ENCODE results near the gene ATP4A. TPM values are rescaled to one million over a fixed set of nuclear protein-coding genes. Genes with fewer than 3 reads are reported as not detected.

Gene ATP4A
- total RNA-seq, 1 donor from 2014 or later: not detected

DNA sequence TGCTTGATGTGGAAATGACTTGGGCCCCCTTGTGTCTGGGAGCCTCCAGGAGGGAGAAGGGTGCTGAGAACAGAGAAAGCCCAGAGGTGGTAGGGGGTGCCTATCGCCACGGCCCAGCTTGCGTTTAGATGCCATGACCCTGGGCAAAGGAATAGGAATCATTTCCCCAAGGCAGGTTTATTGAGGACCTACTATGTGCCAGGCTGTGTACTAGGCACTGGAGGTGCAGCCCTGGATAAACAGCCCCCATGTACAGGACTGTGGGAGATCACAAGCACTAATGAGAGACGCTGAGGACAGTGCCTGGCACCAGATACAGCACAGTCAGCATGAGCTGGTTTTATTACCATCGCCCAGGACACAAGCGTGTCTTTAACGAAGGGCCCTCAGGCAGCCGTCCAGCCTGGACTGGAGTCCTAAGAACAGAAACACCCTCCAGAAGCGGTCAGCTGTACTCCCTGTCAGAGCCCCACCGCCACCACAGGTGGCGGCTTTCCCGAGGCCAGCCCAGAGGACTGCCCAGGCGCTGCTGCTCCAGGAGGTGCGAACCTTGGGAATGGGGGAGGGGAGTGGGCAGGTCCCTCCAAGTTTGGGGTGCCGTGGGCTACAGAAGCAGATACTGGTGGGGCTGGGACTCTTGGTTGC lies 13.5 kb downstream of the ATP4A start:
- H3K4me3 Mint-ChIP-seq (ENCODE audit: unreplicated experiment): no peak overlapping the region
- no peaks in the 10 kb centered on the region for H3K27me3 ChIP-seq (ENCODE audit: insufficient read depth, low read length)
- H3K36me3 ChIP-seq (ENCODE audit: insufficient read depth, low read length): no peaks in the 10 kb centered on the region
- peaks cover 21% of the 10 kb centered on the region for H4K20me1 ChIP-seq (ENCODE audit: insufficient read depth, low read length)
- H3K27ac ChIP-seq (ENCODE audit: low read depth, low read length): no peak overlapping the region
- H3K36me3 Mint-ChIP-seq (ENCODE audit: low read depth, unreplicated experiment): peaks cover 15% of the 10 kb centered on the region
- H3K9me3 Mint-ChIP-seq (ENCODE audit: unreplicated experiment): no peaks in the 10 kb centered on the region
- H3K9me3 ChIP-seq (ENCODE audit: insufficient read depth, low read depth, low read length): no peaks in the 10 kb centered on the region
- no peak for FAIRE-seq
- H3K9ac ChIP-seq (ENCODE audit: low read length): no peak overlapping the region
- H3K27ac Mint-ChIP-seq (ENCODE audit: unreplicated experiment): no peak overlapping the region
- no peak overlapping the region for H3K4me2 ChIP-seq (ENCODE audit: low read length)
- H3K79me2 ChIP-seq (ENCODE audit: insufficient read depth, low read length): peaks cover 25% of the 10 kb centered on the region
- peaks cover 24% of the 10 kb centered on the region for H3K27me3 Mint-ChIP-seq (ENCODE audit: low read depth, unreplicated experiment)
- no peak overlapping the region for H3K4me3 ChIP-seq (ENCODE audit: insufficient read depth, low read depth, low read length)
- TF ChIP-seq EZH2 (IDR thresholded peaks at IDR 0.05; ENCODE audit: insufficient read depth, low read length): no peak
- TF ChIP-seq, protein P1, sequence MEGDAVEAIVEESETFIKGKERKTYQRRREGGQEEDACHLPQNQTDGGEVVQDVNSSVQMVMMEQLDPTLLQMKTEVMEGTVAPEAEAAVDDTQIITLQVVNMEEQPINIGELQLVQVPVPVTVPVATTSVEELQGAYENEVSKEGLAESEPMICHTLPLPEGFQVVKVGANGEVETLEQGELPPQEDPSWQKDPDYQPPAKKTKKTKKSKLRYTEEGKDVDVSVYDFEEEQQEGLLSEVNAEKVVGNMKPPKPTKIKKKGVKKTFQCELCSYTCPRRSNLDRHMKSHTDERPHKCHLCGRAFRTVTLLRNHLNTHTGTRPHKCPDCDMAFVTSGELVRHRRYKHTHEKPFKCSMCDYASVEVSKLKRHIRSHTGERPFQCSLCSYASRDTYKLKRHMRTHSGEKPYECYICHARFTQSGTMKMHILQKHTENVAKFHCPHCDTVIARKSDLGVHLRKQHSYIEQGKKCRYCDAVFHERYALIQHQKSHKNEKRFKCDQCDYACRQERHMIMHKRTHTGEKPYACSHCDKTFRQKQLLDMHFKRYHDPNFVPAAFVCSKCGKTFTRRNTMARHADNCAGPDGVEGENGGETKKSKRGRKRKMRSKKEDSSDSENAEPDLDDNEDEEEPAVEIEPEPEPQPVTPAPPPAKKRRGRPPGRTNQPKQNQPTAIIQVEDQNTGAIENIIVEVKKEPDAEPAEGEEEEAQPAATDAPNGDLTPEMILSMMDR (IDR thresholded peaks at IDR 0.05; ENCODE audit: insufficient read depth, low read depth, low read length): no peak
- H2AFZ ChIP-seq (ENCODE audit: low read depth, low read length): no peak overlapping the region
- H3K4me1 ChIP-seq (ENCODE audit: insufficient read depth, low read length): peaks cover 9% of the 10 kb centered on the region
- peaks cover 5% of the 10 kb centered on the region for H3K4me1 Mint-ChIP-seq (ENCODE audit: low read depth, unreplicated experiment)
- DNase-seq (ENCODE audit: low read depth): no peak

DNA sequence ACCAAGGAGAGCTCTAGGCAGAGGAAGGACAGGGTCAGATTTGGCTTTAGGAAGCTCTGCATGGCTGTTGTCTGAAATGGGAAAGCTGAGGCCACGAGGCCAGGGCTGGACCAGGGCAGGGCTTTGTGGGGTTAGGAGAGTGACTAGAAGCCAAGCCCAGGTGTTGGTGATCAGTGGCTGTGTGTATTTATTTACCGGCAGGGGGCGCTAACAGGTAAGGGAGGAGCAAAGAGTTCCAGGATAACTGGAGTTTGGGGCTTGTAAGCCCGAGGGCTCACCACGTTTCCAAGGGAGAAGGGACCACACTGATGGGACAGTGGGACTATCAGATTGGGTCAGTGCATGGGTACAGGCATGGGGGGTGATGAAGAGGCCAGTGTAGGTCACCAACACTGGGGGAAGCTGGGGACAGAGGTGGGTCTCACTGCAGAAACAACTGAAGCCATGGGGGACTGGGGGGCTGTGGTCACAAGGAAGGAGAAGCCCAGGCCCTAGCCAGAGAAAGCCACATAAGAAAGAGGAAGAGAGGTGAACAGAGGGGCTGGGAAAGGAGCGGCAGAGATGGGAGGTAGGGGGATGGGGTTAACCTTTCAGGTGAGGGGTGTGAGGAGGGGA lies 14.2 kb downstream of the ATP4A start:
- no peaks in the 10 kb centered on the region for H3K9me3 Mint-ChIP-seq (ENCODE audit: unreplicated experiment)
- H3K4me1 ChIP-seq (ENCODE audit: insufficient read depth, low read length): peaks cover 15% of the 10 kb centered on the region
- H2AFZ ChIP-seq (ENCODE audit: low read depth, low read length): no peak overlapping the region
- H3K4me2 ChIP-seq (ENCODE audit: low read length): no peak overlapping the region
- no peak for FAIRE-seq
- no peaks in the 10 kb centered on the region for H3K27me3 ChIP-seq (ENCODE audit: insufficient read depth, low read length)
- no peak for DNase-seq (ENCODE audit: low read depth)
- H3K4me1 Mint-ChIP-seq (ENCODE audit: low read depth, unreplicated experiment): peaks cover 6% of the 10 kb centered on the region
- peaks cover 21% of the 10 kb centered on the region for H4K20me1 ChIP-seq (ENCODE audit: insufficient read depth, low read length)
- TF ChIP-seq, protein P1 (IDR thresholded peaks at IDR 0.05; ENCODE audit: insufficient read depth, low read depth, low read length): peak; percentile 67
- no peak for TF ChIP-seq EZH2 (IDR thresholded peaks at IDR 0.05; ENCODE audit: insufficient read depth, low read length)
- no peak overlapping the region for H3K9ac ChIP-seq (ENCODE audit: low read length)
- no peaks in the 10 kb centered on the region for H3K36me3 ChIP-seq (ENCODE audit: insufficient read depth, low read length)
- no peak overlapping the region for H3K27ac Mint-ChIP-seq (ENCODE audit: unreplicated experiment)
- no peaks in the 10 kb centered on the region for H3K9me3 ChIP-seq (ENCODE audit: insufficient read depth, low read depth, low read length)
- peak overlapping the region; percentile 4 for H3K4me3 Mint-ChIP-seq (ENCODE audit: unreplicated experiment)
- peaks cover 17% of the 10 kb centered on the region for H3K27me3 Mint-ChIP-seq (ENCODE audit: low read depth, unreplicated experiment)
- H3K27ac ChIP-seq (ENCODE audit: low read depth, low read length): no peak overlapping the region
- H3K4me3 ChIP-seq (ENCODE audit: insufficient read depth, low read depth, low read length): no peak overlapping the region
- peaks cover 17% of the 10 kb centered on the region for H3K36me3 Mint-ChIP-seq (ENCODE audit: low read depth, unreplicated experiment)
- H3K79me2 ChIP-seq (ENCODE audit: insufficient read depth, low read length): peaks cover 32% of the 10 kb centered on the region

DNA sequence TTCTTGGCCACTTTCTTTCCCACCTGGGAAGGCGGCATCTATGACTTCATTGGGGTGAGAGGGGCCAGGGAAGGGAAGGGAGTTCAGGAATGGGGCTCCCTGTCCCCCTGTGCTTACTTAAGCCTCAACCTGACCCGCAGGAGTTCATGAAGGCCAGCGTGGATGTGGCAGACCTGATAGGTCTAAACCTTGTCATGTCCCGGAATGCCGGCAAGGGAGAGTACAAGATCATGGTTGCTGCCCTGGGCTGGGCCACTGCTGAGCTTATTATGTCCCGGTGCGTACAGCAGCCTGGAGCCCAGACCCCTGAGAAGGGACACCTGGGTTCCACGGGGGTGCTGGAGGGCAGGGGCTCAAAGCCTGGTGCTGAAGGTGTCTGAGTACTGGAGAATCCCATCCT lies 16.9 kb downstream of the ATP4A start:
- H3K79me2 ChIP-seq (ENCODE audit: insufficient read depth, low read length): peaks cover 39% of the 10 kb centered on the region
- peaks cover 15% of the 10 kb centered on the region for H3K4me1 ChIP-seq (ENCODE audit: insufficient read depth, low read length)
- Mint-ChIP-seq H3K27ac (ENCODE audit: unreplicated experiment) (peak overlapping the region; percentile 79), H3K36me3 (ENCODE audit: low read depth, unreplicated experiment) (peaks cover 27% of the 10 kb centered on the region), H3K9me3 (ENCODE audit: unreplicated experiment) (no peaks in the 10 kb centered on the region), H3K4me3 (ENCODE audit: unreplicated experiment) (peak overlapping the region; percentile 90), H3K4me1 (ENCODE audit: low read depth, unreplicated experiment) (peaks cover 8% of the 10 kb centered on the region), H3K27me3 (ENCODE audit: low read depth, unreplicated experiment) (no peaks in the 10 kb centered on the region)
- no peak overlapping the region for H2AFZ ChIP-seq (ENCODE audit: low read depth, low read length)
- TF ChIP-seq EZH2 (IDR thresholded peaks at IDR 0.05; ENCODE audit: insufficient read depth, low read length): no peak
- TF ChIP-seq, protein P1 (IDR thresholded peaks at IDR 0.05; ENCODE audit: insufficient read depth, low read depth, low read length): no peak
- FAIRE-seq (no peak), DNase-seq (ENCODE audit: low read depth) (no peak)
- H3K27me3 ChIP-seq (ENCODE audit: insufficient read depth, low read length): no peaks in the 10 kb centered on the region
- H3K9me3 ChIP-seq (ENCODE audit: insufficient read depth, low read depth, low read length): no peaks in the 10 kb centered on the region
- H3K4me2 ChIP-seq (ENCODE audit: low read length): peak overlapping the region; percentile 98
- no peak overlapping the region for H3K27ac ChIP-seq (ENCODE audit: low read depth, low read length)
- peak overlapping the region; percentile 88 for H3K4me3 ChIP-seq (ENCODE audit: insufficient read depth, low read depth, low read length)
- H4K20me1 ChIP-seq (ENCODE audit: insufficient read depth, low read length): peaks cover 21% of the 10 kb centered on the region
- peak overlapping the region; percentile 95 for H3K9ac ChIP-seq (ENCODE audit: low read length)
- no peaks in the 10 kb centered on the region for H3K36me3 ChIP-seq (ENCODE audit: insufficient read depth, low read length)
